AG04450 (cell line): ENCODE results near the gene ZNF236. TPM values are rescaled to one million over a fixed set of nuclear protein-coding genes. Genes with fewer than 3 reads are reported as not detected.

ENCODE experiments used
- CTCF ChIA-PET: fragments of 300-600, 350-600 bp; formaldehyde crosslinking; extraction: SDS; loops from one replicate; lab custom pipeline; 2022; ENCODE audit warnings: antibody characterized with exemption, inconsistent platforms; lab: Charles Lee
- POLR2A ChIA-PET: fragments of 350-600 bp; formaldehyde crosslinking; extraction: SDS; loops from one replicate; lab custom pipeline; 2021; ENCODE audit warnings: antibody characterized with exemption, inconsistent platforms; lab: Yijun Ruan, JAX
- DNase-seq: peaks from one replicate; pipeline ENCODE4 v3.0.0-alpha.2; 2011; ENCODE audit warnings: low read depth, low spot score
- H3K27ac ChIP-seq: one replicate; pipeline ENCODE4 v1.5.1; 2012; ENCODE audit warnings: low read depth, low read length, control low read depth
- H3K27me3 ChIP-seq: one replicate; pipeline ENCODE4 v1.6.0; 2012; ENCODE audit warnings: low read length; ENCODE audit not compliant: control insufficient read depth, insufficient read depth
- H3K4me3 ChIP-seq: 2 replicates; pipeline ENCODE4 v1.5.1; 2011; ENCODE audit warnings: mild to moderate bottlenecking, low read depth, low read length, control low read depth
- H3K9me3 ChIP-seq: 2 replicates; pipeline ENCODE4 v1.5.1; 2012; ENCODE audit warnings: low read length; ENCODE audit not compliant: control insufficient read depth, insufficient read depth
- polyA plus RNA-seq: library from polyadenylated mRNA; depleted of rRNA; stranded (reverse); fragments of >200 nt; gene quantifications from 2 replicates; pipeline ENCODE4 v1.2.3, GENCODE V29; 2011
- TF ChIP-seq, protein P1 (sequence below): IDR thresholded peaks from 2 replicates; pipeline ENCODE4 v1.5.1; 2011; ENCODE audit warnings: low read depth, low read length, control low read depth, inconsistent platforms

The ZNF236 gene
- polyA plus RNA-seq, 1 experiment: 5.3 TPM

DNA sequence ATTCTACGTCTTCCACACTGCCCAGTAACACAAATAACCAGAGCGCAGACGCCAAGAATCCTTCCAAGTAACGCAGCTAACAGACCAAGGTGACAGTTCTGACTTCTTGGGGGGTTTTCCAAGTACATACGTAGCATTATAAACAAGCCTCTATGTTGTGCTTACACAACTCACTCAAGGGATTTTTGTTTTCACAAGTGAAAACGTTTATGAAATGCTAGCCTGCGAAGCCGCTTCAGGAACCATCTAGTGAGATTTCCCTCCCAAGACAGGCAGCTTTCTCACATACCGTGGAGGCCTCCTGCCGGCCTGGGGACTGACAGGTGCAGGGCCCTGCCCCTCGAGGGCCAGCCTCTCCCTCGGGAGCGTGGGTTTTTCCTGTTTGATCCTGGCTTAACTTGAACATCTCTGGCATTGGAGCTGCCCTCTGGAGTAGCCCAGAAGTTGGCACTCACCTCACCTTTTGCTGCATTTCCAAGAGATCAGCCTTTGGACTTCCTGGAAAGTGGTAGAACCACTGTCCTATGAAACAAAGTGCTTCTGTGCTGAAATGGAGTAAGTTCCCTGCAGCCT lies 159.1 kb downstream of the ZNF236 start:
- ChIA-PET POLR2A (no interaction called here), CTCF (interaction anchor here (0.8 to 4.1 kb wide), 5 partner anchors 18 to 230 kb away, joined by 3 to 87 read pairs (median 47); no protein-coding TSS in a partner anchor)
- TF ChIP-seq, protein P1, sequence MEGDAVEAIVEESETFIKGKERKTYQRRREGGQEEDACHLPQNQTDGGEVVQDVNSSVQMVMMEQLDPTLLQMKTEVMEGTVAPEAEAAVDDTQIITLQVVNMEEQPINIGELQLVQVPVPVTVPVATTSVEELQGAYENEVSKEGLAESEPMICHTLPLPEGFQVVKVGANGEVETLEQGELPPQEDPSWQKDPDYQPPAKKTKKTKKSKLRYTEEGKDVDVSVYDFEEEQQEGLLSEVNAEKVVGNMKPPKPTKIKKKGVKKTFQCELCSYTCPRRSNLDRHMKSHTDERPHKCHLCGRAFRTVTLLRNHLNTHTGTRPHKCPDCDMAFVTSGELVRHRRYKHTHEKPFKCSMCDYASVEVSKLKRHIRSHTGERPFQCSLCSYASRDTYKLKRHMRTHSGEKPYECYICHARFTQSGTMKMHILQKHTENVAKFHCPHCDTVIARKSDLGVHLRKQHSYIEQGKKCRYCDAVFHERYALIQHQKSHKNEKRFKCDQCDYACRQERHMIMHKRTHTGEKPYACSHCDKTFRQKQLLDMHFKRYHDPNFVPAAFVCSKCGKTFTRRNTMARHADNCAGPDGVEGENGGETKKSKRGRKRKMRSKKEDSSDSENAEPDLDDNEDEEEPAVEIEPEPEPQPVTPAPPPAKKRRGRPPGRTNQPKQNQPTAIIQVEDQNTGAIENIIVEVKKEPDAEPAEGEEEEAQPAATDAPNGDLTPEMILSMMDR: no peak
- peaks cover under 1% of the 10 kb centered on the region for H3K27me3 ChIP-seq
- no peak for DNase-seq
- no peak overlapping the region for H3K27ac ChIP-seq
- no peaks in the 10 kb centered on the region; the same call in 1 of the 2 replicates for H3K9me3 ChIP-seq
- H3K4me3 ChIP-seq: no peak overlapping the region

GRCh38 chr18:76982038-76982437 lies 159.7 kb downstream of the ZNF236 start:
- no peak overlapping the region for H3K4me3 ChIP-seq
- ChIA-PET POLR2A (no interaction called here), CTCF (interaction anchor here (0.6 to 4.1 kb wide), 24 partner anchors 10 to 230 kb away, joined by 3 to 87 read pairs (median 10); no protein-coding TSS in a partner anchor)
- DNase-seq: no peak
- H3K27me3 ChIP-seq: peaks cover 3% of the 10 kb centered on the region
- no peaks in the 10 kb centered on the region; the same call in 1 of the 2 replicates for H3K9me3 ChIP-seq
- H3K27ac ChIP-seq: no peak overlapping the region
- TF ChIP-seq, protein P1: no peak

DNA sequence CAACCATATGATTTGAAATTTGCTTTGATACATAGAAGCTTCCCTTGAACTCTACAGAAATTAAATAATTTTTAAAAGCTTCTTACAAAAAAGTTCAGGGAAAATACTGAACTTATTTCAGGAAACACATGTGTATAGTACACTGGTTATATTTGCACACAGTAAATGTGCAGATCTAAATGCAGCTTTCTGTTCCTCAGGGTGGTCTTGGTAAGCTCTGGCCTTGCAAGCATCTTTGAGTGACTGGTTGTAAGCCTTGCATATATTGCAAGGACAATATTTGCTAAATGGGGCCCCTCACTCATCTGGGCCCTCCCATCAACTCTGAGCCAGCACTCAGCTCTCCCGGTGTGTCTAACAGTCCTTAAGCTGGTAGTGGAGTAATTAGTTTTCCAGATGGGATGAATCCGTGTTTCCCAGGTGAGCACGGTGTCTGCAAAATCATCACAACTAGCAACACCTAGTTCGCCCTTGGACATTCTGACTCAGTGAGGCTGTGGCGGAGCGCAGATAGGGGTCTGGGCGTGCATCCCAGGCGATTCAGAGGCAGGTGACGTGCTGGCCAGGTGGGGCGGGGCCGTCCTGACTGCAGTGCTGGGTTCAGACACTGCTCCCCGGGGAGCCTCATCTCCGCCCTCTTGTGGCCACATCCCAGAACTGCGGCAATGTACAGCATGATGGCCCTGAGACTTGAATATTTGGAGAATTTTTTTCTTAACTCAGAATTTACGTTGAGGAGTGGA lies 160.7 kb downstream of the ZNF236 start:
- POLR2A ChIA-PET: no interaction called here
- peak; percentile 32 for DNase-seq
- no peaks in the 10 kb centered on the region; the same call in 1 of the 2 replicates for H3K9me3 ChIP-seq
- no peak overlapping the region for H3K27ac ChIP-seq
- CTCF ChIA-PET: interaction anchor here (0.6 to 4.1 kb wide), 56 partner anchors 8 to 267 kb away, joined by 3 to 87 read pairs (median 4); partner anchors contain the start of gene GALR1
- peaks cover 5% of the 10 kb centered on the region for H3K27me3 ChIP-seq
- H3K4me3 ChIP-seq: no peak overlapping the region
- TF ChIP-seq, protein P1: peak; percentile 93

DNA sequence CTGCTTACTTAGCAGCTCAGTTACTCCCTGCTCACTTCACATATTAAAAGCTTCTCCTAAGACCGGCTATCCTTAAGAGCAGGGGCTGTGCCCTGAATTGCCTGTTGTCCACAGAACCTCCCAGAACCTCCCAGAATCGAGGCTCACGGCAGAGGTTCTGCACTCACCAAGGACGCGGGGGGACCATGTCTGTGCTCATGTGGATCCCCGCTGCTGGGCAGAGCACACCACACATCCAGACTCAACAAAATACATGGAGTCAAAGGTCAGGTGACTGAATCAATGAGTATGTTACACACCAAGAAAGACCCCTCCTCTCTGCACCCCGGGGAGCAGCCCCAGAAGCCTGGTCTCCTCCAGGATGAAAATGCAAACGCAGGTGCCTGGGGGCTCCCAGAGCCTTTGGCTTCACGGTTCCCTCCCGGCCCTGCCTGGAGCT lies 161.3 kb downstream of the ZNF236 start:
- H3K27me3 ChIP-seq: peaks cover 8% of the 10 kb centered on the region
- H3K4me3 ChIP-seq: no peak overlapping the region
- DNase-seq: no peak
- TF ChIP-seq, protein P1: no peak
- POLR2A ChIA-PET: no interaction called here
- CTCF ChIA-PET: interaction anchor here (0.6 to 4.1 kb wide), 47 partner anchors 9 to 266 kb away, joined by 3 to 87 read pairs (median 4); partner anchors contain the start of gene GALR1
- no peaks in the 10 kb centered on the region; the same call in 1 of the 2 replicates for H3K9me3 ChIP-seq
- no peak overlapping the region for H3K27ac ChIP-seq
